GM12878 (cell line): ENCODE results near the gene NLGN2. TPM values are rescaled to one million over a fixed set of nuclear protein-coding genes. Genes with fewer than 3 reads are reported as not detected.

ENCODE experiments used
- ATAC-seq: fragments of 200-7000 bp; cut with Tn5 transposase; 3 replicates; pipeline ENCODE4 v1.9.1; 2020; ENCODE audit warnings: mild to moderate bottlenecking, moderate library complexity
- BruUV-seq: library from RNA; stranded (reverse); fragments of 400-500 nt; replicated peaks from 2 replicates; lab custom pipeline; 2021; lab: Mats Ljungman, UMichigan
- CTCF ChIA-PET: fragments of 300-600 bp; sonication (Branson Sonifier 250); formaldehyde crosslinking; extraction: SDS; loops from one replicate; lab custom pipeline; 2021; ENCODE audit warnings: inconsistent platforms; lab: Yijun Ruan, JAX
- POLR2A ChIA-PET: fragments of 350-600 bp; formaldehyde crosslinking; extraction: SDS; loops from one replicate; lab custom pipeline; 2021; ENCODE audit warnings: inconsistent platforms; lab: Charles Lee
- RAD21 ChIA-PET: fragments of 300-600 bp; sonication (Branson Sonifier 250); formaldehyde crosslinking; loops from one replicate; lab custom pipeline; 2023; ENCODE audit warnings: antibody characterized with exemption; ENCODE audit not compliant: unreplicated experiment; lab: Charles Lee
- SMC1A ChIA-PET: fragments of 300-600 bp; sonication (Branson Sonifier 250); formaldehyde crosslinking; loops from one replicate; lab custom pipeline; 2023; ENCODE audit not compliant: unreplicated experiment, uncharacterized antibody; lab: Charles Lee
- DNase-seq: peaks from one replicate; pipeline ENCODE4 v3.0.0-alpha.2; 2011; ENCODE audit warnings: low read depth, low spot score
- FAIRE-seq: peaks from 3 replicates; lab custom pipeline; 2011; peaks lifted over from hg19 to GRCh38; lab: Jason Lieb, UNC
- H2AFZ ChIP-seq: 2 replicates; pipeline ENCODE4 v1.6.0; 2011; ENCODE audit warnings: low read depth, low read length, control low read depth; ENCODE audit not compliant: control insufficient read depth
- H3K27ac ChIP-seq: 2 replicates; pipeline ENCODE4 v1.5.1; 2011; ENCODE audit warnings: control low read depth; ENCODE audit not compliant: control insufficient read depth, insufficient read depth
- H3K27me3 ChIP-seq, 2 experiments: replicated peaks in 1 of 2; 2 replicates each; pipeline versions ENCODE4 v1.6.0 to v1.6.1; 2011; ENCODE audit warnings: low read length in 1 of 2; ENCODE audit not compliant: control insufficient read depth in 2 of 2, insufficient read depth in 2 of 2
- H3K36me3 ChIP-seq, 2 experiments: 2 replicates each; pipeline ENCODE4 v1.5.1; 2011; ENCODE audit warnings: low read length in 1 of 2; ENCODE audit not compliant: control insufficient read depth in 2 of 2, insufficient read depth in 2 of 2
- H3K4me1 ChIP-seq: 2 replicates; pipeline ENCODE4 v1.6.1; 2011; ENCODE audit warnings: mild to moderate bottlenecking, low read length, moderate library complexity, mixed read lengths; ENCODE audit not compliant: control insufficient read depth, insufficient read depth
- H3K4me2 ChIP-seq: 2 replicates; pipeline ENCODE4 v1.6.0; 2011; ENCODE audit warnings: control low read depth; ENCODE audit not compliant: control insufficient read depth, insufficient read depth
- H3K4me3 ChIP-seq: fragments of 200-600 bp; sonication (generic); 2 replicates; pipeline ENCODE4 v1.5.1; 2016
- H3K79me2 ChIP-seq: 2 replicates; pipeline ENCODE4 v1.6.0; 2011; ENCODE audit warnings: low read length; ENCODE audit not compliant: control insufficient read depth, insufficient read depth
- H3K9ac ChIP-seq: 2 replicates; pipeline ENCODE4 v1.8.0; 2011; ENCODE audit warnings: low read length, control low read depth, mixed read lengths; ENCODE audit not compliant: control insufficient read depth, insufficient read depth
- H3K9me3 ChIP-seq: replicated peaks from 3 replicates; pipeline ENCODE4 v1.5.1; 2011; ENCODE audit warnings: mild to moderate bottlenecking, low read length; ENCODE audit not compliant: control insufficient read depth, insufficient read depth
- H4K20me1 ChIP-seq: 2 replicates; pipeline ENCODE4 v1.6.0; 2011; ENCODE audit not compliant: control insufficient read depth, insufficient read depth
- CHD1 ChIP-seq: IDR thresholded peaks from 2 replicates; pipeline ENCODE4 v1.6.1; 2012; ENCODE audit warnings: low read depth, low read length, improper control_type of control experiment
- CTCF ChIP-seq, 3 experiments: IDR thresholded peaks in 2 of 3; conservative IDR thresholded peaks in 1 of 3; 2 replicates each; pipeline ENCODE4 v1.5.1; 2011; ENCODE audit warnings: low read depth in 3 of 3, low read length in 3 of 3, mild to moderate bottlenecking in 3 of 3, control low read depth in 2 of 3, moderate library complexity in 2 of 3, inconsistent platforms in 1 of 3, mixed read lengths in 1 of 3; ENCODE audit not compliant: control insufficient read depth in 2 of 3, insufficient read depth in 1 of 3; ENCODE audit errors: extremely low read depth in 1 of 3
- ESRRA ChIP-seq: IDR thresholded peaks from 2 replicates; pipeline ENCODE4 v1.6.1; 2012; ENCODE audit warnings: mild to moderate bottlenecking, low read length, improper control_type of control experiment
- NFYA ChIP-seq: IDR thresholded peaks from 2 replicates; pipeline ENCODE4 v1.6.1; 2011; ENCODE audit warnings: low read depth, mild to moderate bottlenecking, low read length, improper control_type of control experiment, borderline replicate concordance
- NR2F1 ChIP-seq: fragments of 450-650 bp; conservative IDR thresholded peaks from 2 replicates; pipeline ENCODE4 v1.6.1; 2017; ENCODE audit warnings: mild to moderate bottlenecking
- PAX8 ChIP-seq: fragments of 450-650 bp; IDR thresholded peaks from 2 replicates; pipeline ENCODE4 v1.6.1; 2017; ENCODE audit warnings: mild to moderate bottlenecking, moderate library complexity
- RBBP5 ChIP-seq: fragments of 200-600 bp; sonication (generic); conservative IDR thresholded peaks from 2 replicates; pipeline ENCODE4 v1.6.1; 2016
- RELA ChIP-seq: fragments of 450-650 bp; IDR thresholded peaks from 2 replicates; pipeline ENCODE4 v1.8.0; 2014; ENCODE audit warnings: borderline replicate concordance; ENCODE audit not compliant: partially characterized antibody
- RFX5 ChIP-seq: IDR thresholded peaks from 2 replicates; pipeline ENCODE4 v1.6.1; 2011; ENCODE audit warnings: low read depth, low read length, improper control_type of control experiment
- SMAD1 ChIP-seq: fragments of 450-650 bp; IDR thresholded peaks from 2 replicates; pipeline ENCODE4 v1.6.1; 2018; ENCODE audit warnings: mild to moderate bottlenecking, low read depth; ENCODE audit not compliant: partially characterized antibody
- SREBF1 ChIP-seq: IDR thresholded peaks from 2 replicates; pipeline ENCODE4 v1.6.1; 2012; ENCODE audit warnings: mild to moderate bottlenecking, low read length
- ZBTB33 ChIP-seq: fragments of 450-650 bp; IDR thresholded peaks from 2 replicates; pipeline ENCODE4 v1.6.1; 2017; ENCODE audit warnings: mild to moderate bottlenecking
- ZZZ3 ChIP-seq: IDR thresholded peaks from 2 replicates; pipeline ENCODE4 v1.6.1; 2011; ENCODE audit warnings: low read depth; ENCODE audit not compliant: control insufficient read depth, insufficient read length
- WGBS: methylation state at CpG from one replicate; pipeline ENCODE4 v1.1.6; 2016; ENCODE audit warnings: low lambda C conversion rate; ENCODE audit not compliant: insufficient replicate concordance, insufficient coverage; ENCODE audit errors: missing lambda C conversion rate; 5-methylcytosine and 5-hydroxymethylcytosine counted together
- in situ Hi-C: fragments of 300-500 bp; cut with MboI; formaldehyde crosslinking; loops from 9 replicates; pipeline ENCODE4 v1.14.3; 2018; ENCODE audit warnings: mixed read lengths
- intact Hi-C: fragments of 100-400 bp; cut with micrococcal nuclease; formaldehyde crosslinking; loops from one replicate; pipeline ENCODE4 v1.14.2; 2022; ENCODE audit not compliant: unreplicated experiment
- polyA plus RNA-seq, 11 experiments: library from polyadenylated mRNA; depleted of rRNA in 4 of 11; unstranded in 6 of 11; stranded (reverse) in 5 of 11; fragments of >200 nt; fragmentation: Nextera tagmentation in 4 of 11; fragmentation: Illumina TruSeq in 1 of 11; extraction: Ambion mirVana in 4 of 11; extraction: Trizol in 1 of 11; gene quantifications; 1 replicate in 1 of 11; 2 replicates in 10 of 11; pipeline versions ENCODE4 v1.2.1 to v1.2.3, GENCODE V29; 2011 to 2016; ENCODE audit warnings: inconsistent platforms in 2 of 11, missing spikeins in 2 of 11, low read depth in 1 of 11
- total RNA-seq, 4 experiments: library from RNA; depleted of rRNA in 3 of 4; stranded (reverse); fragments of >200 nt in 3 of 4; fragmentation: Illumina TruSeq in 1 of 4; extraction: Trizol in 1 of 4; gene quantifications; 2 replicates each; pipeline versions ENCODE4 v1.2.1 to v1.2.3, GENCODE V29; 2013 to 2021
- TF ChIP-seq, protein P1 (sequence below): IDR thresholded peaks from 2 replicates; pipeline ENCODE4 v1.6.1; 2012; ENCODE audit warnings: low read depth, low read length, improper control_type of control experiment

NLGN2 gene
- total and polyA plus RNA-seq, 10 of the 15 experiments (the other 5 are each of a cell fraction or from before 2014, with no cell fraction given) = 0.02 to 0.87 (median 0.11) TPM; not detected in 2

DNA sequence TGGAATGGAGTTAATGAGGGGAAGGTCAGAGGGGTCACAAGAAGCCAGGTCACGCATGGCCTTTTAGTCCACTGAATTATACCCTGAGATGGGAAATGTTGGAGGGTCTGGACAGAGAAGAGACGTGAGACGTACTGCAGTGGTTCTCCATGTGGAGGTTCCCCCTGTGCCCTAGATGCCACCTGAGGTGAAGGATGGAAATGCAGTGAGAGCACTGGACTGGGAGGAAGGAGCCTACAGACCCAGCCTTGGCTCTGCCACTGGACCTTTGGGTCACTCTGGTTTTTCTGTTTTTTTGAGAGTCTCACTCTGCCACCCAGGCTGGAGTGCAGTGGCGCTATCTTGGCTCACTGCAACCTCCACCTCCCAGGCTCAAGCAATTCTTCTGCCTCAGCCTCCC lies 11.5 kb upstream of the NLGN2 start:
- intact Hi-C loops (no loop called here), in situ Hi-C loops (no loop called here)
- ChIA-PET SMC1A (no interaction called here), POLR2A (interaction anchor here (3.2 kb wide), 1 partner anchor 7 kb away, joined by 23 read pairs; the partner anchor contains the start of gene TMEM256), RAD21 (no interaction called here)
- BruUV-seq = no TSS peak
- H4K20me1 ChIP-seq = no peaks in the 10 kb centered on the region
- no peaks in the 10 kb centered on the region for H3K9me3 ChIP-seq
- H3K27me3 ChIP-seq = no peaks in the 10 kb centered on the region
- TF ChIP-seq ESRRA = no peak
- TF ChIP-seq, protein P1, sequence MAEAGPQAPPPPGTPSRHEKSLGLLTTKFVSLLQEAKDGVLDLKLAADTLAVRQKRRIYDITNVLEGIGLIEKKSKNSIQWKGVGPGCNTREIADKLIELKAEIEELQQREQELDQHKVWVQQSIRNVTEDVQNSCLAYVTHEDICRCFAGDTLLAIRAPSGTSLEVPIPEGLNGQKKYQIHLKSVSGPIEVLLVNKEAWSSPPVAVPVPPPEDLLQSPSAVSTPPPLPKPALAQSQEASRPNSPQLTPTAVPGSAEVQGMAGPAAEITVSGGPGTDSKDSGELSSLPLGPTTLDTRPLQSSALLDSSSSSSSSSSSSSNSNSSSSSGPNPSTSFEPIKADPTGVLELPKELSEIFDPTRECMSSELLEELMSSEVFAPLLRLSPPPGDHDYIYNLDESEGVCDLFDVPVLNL = no peak
- TF ChIP-seq RFX5 = no peak
- no peak for TF ChIP-seq ZZZ3
- TF ChIP-seq RELA = no peak
- no peak for TF ChIP-seq SREBF1
- TF ChIP-seq, all 136 proteins: peak for 0
- peaks cover 2% of the 10 kb centered on the region for H3K79me2 ChIP-seq
- no peak overlapping the region for H3K4me3 ChIP-seq
- H3K27ac ChIP-seq = no peak overlapping the region
- no peak overlapping the region for H3K4me2 ChIP-seq
- FAIRE-seq (no peak), ATAC-seq (no peak), DNase-seq (no peak)
- WGBS = 96% methylated on average over 4 of the region's 4 CpGs
- H3K9ac ChIP-seq = no peak overlapping the region
- CTCF ChIA-PET = no interaction called here
- no peaks in the 10 kb centered on the region for H3K36me3 ChIP-seq
- no peaks in the 10 kb centered on the region for H3K4me1 ChIP-seq
- H2AFZ ChIP-seq = no peak overlapping the region

DNA sequence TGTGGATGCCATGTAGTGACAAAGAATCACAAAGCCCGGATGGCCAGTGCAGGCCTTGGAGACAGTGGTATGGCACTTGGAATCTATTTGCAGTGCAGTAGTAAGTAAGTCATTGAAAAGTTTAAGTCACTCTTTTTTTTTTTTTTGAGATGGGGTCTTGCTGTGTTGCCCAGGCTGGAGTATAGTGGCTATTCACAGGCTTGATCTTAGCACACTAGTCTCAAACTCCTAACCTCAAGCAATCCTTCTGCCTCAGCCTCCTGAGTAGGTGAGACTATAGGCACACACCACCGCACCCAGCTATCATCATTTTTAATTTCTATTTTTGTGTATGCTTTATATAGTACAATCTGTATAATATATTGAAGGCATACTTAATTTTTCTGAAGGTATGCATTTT lies 9.0 kb upstream of the NLGN2 start:
- Histone ChIP-seq H3K36me3 (no peaks in the 10 kb centered on the region), H4K20me1 (no peaks in the 10 kb centered on the region), H3K9me3 (no peaks in the 10 kb centered on the region), H3K4me3 (no peak overlapping the region), H3K27ac (no peak overlapping the region), H3K79me2 (peaks cover 1% of the 10 kb centered on the region), H3K4me2 (no peak overlapping the region), H3K4me1 (peaks cover 3% of the 10 kb centered on the region; the same call in 1 of the 2 replicates), H3K9ac (no peak overlapping the region), H2AFZ (no peak overlapping the region), H3K27me3 (no peaks in the 10 kb centered on the region)
- in situ Hi-C loops = no loop called here
- RAD21 ChIA-PET = no interaction called here
- CTCF ChIA-PET = interaction anchor here (1.3 to 1.6 kb wide), 2 partner anchors 42 to 162 kb away, joined by 4 to 5 read pairs; no protein-coding TSS in a partner anchor
- BruUV-seq = no TSS peak
- SMC1A ChIA-PET = interaction anchor here (1.4 kb wide), 1 partner anchor 37 kb away, joined by 5 read pairs; the partner anchor contains the start of gene TMEM102
- no peak for FAIRE-seq
- intact Hi-C loops = no loop called here
- no peak for DNase-seq
- 100% methylated on average over 2 of the region's 2 CpGs for WGBS
- POLR2A ChIA-PET = interaction anchor here (0.7 kb wide), 1 partner anchor 355 kb away, joined by 4 read pairs; the partner anchor contains the start of gene SLC16A11
- no peak for ATAC-seq
- TF ChIP-seq ZBTB33 = no peak
- TF ChIP-seq NFYA = no peak
- TF ChIP-seq PAX8 = no peak
- TF ChIP-seq RBBP5 = no peak
- TF ChIP-seq SMAD1 = no peak
- no peak for TF ChIP-seq CHD1
- TF ChIP-seq CTCF (IDR thresholded peaks at IDR 0.05 in 2 of 3, conservative IDR thresholded peaks at IDR 0.05 in 1 of 3; ENCODE audit: control insufficient read depth in 2 of 3, extremely low read depth in 1 of 3, insufficient read depth in 1 of 3, low read depth in 3 of 3, low read length in 3 of 3) = no peak
- no peak for TF ChIP-seq NR2F1
